Activated naive CD8-positive, alpha-beta T cell (primary cell): ENCODE data around the gene KLHL36.
A peak's percentile ranks its signal among the peaks of the same experiment; 100 is the strongest.
"Not testable (repeated sequence)": the region's sequence is repeated elsewhere in the genome, so short reads cannot be mapped to it uniquely, and the experiment has no call there.

Experiments
- H3K27ac Mint-ChIP-seq: one replicate; pipeline ENCODE4 v1.8.0; 2021; ENCODE audit warnings: mixed read lengths
- H3K27me3 Mint-ChIP-seq: one replicate; pipeline ENCODE4 v1.8.0; 2021; ENCODE audit warnings: mixed read lengths
- H3K36me3 Mint-ChIP-seq: one replicate; pipeline ENCODE4 v1.8.0; 2021; ENCODE audit warnings: mixed read lengths
- H3K4me1 Mint-ChIP-seq: one replicate; pipeline ENCODE4 v1.8.0; 2021; ENCODE audit warnings: low read depth, mixed read lengths
- H3K4me3 Mint-ChIP-seq: one replicate; pipeline ENCODE4 v1.8.0; 2021; ENCODE audit warnings: mild to moderate bottlenecking, mixed read lengths
- H3K9me3 Mint-ChIP-seq: one replicate; pipeline ENCODE4 v1.8.0; 2021; ENCODE audit warnings: low read depth, mixed read lengths

The KLHL36 gene

GRCh38 chr16:84611041-84611440, 37.3 kb upstream of the KLHL36 start:
- H3K36me3 Mint-ChIP-seq: peaks cover 20% of the 10 kb centered on the region
- H3K4me1 Mint-ChIP-seq: peaks cover 96% of the 10 kb centered on the region
- H3K4me3 Mint-ChIP-seq: peak overlapping the region; percentile 66
- peak overlapping the region; percentile 69 for H3K27ac Mint-ChIP-seq
- H3K27me3 Mint-ChIP-seq: no peaks in the 10 kb centered on the region
- H3K9me3 Mint-ChIP-seq: no peaks in the 10 kb centered on the region

DNA sequence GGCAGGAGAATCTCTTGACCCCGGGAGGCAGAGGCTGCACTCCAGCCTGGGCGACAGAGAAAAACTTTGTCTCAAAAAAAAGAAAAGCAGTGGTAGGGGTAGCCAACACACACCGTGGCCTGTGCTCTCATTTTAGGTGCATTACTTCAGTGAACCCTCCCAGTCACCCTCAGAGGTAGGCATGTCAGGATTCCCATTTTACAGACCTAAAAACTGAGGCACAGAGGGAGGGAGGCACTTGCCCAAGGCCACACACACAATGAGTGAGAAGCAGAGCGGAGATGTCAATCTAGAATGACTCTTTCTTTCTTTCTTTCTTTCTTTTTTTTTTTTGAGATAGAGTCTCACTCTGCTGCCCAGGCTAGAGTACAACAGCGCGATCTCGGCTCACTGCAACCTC, 35.6 kb upstream of the KLHL36 start:
- H3K27me3 Mint-ChIP-seq: no peaks in the 10 kb centered on the region
- H3K36me3 Mint-ChIP-seq: peaks cover 22% of the 10 kb centered on the region
- peak overlapping the region; percentile 77 for H3K27ac Mint-ChIP-seq
- no peaks in the 10 kb centered on the region for H3K9me3 Mint-ChIP-seq
- H3K4me1 Mint-ChIP-seq: peaks cover 85% of the 10 kb centered on the region
- H3K4me3 Mint-ChIP-seq: no peak overlapping the region

- Mint-ChIP-seq H3K4me3 (peak overlapping the region; percentile 98), H3K27ac (peak overlapping the region; percentile 77), H3K9me3 (no peaks in the 10 kb centered on the region), H3K4me1 (peaks cover 76% of the 10 kb centered on the region), H3K27me3 (no peaks in the 10 kb centered on the region), H3K36me3 (peaks cover 19% of the 10 kb centered on the region)
These were observed 34.8 kb upstream of the KLHL36 start for GRCh38 chr16:84613408-84614072.

GRCh38 chr16:84614073-84614459, 34.2 kb upstream of the KLHL36 start:
- H3K27me3 Mint-ChIP-seq: no peaks in the 10 kb centered on the region
- H3K4me1 Mint-ChIP-seq: peaks cover 73% of the 10 kb centered on the region
- peaks cover 19% of the 10 kb centered on the region for H3K36me3 Mint-ChIP-seq
- H3K4me3 Mint-ChIP-seq: peak overlapping the region; percentile 98
- H3K27ac Mint-ChIP-seq: peak overlapping the region; percentile 77
- no peaks in the 10 kb centered on the region for H3K9me3 Mint-ChIP-seq

DNA sequence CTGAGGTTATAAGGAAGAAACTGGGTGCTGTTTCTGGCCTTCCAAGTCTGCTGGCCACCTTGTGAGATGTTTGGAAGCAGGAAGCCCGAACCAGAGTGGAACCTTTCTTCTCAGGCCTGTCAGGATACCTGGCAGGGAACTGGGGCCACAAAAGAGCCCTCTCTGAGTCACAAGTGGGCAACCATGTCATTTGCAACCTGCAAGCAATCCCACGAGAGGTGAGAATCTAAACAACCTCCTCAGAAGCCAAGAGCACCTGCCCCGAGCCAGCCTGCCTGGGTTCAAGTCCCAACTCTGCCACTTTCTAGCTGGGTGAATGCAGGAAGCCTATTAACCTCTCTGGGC, 33.7 kb upstream of the KLHL36 start:
- peaks cover 67% of the 10 kb centered on the region for H3K4me1 Mint-ChIP-seq
- peak overlapping the region; percentile 98 for H3K4me3 Mint-ChIP-seq
- H3K27me3 Mint-ChIP-seq: no peaks in the 10 kb centered on the region
- H3K36me3 Mint-ChIP-seq: peaks cover 19% of the 10 kb centered on the region
- no peaks in the 10 kb centered on the region for H3K9me3 Mint-ChIP-seq
- H3K27ac Mint-ChIP-seq: peak overlapping the region; percentile 91

DNA sequence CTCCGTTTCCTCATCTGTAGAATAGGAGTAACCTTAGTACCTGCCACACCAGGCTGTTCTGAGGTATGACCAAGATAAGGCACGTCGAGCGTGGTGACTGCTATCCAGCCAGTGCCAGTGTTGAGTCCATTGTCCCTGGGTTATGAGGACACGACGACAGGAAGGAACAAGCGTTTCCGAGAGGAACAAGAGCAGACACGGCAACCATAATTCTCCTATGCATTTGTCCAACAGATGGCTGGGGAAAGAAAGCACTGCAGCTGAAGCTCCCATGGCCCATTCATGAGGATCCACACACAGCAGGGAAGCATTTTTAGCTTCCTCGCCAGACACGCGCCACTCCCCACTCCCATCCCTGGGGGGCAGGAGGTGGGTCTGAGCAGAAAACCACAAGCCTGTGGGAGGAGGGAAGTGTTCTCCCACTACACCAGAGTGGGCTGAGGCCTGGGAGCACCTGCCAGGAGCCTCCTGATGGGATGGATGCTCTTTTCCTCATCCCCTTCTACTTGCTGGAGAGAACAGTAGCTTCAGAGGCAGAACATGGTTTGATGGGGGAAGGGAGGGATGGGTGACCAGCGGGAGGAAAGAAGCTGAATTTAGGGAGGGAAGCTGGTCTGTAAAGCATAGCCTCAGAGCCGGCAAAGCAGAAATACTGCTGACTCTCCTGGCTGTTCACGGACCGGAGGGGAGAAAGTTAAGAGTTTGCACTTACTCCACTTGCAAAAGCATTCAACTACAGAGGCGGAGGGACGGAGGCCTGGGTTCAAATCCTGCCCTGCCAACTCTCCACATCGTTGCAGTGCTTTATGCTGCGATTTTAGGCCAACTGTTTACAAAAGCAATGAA, 33.1 kb upstream of the KLHL36 start:
- Mint-ChIP-seq H3K9me3 (no peaks in the 10 kb centered on the region), H3K4me1 (peaks cover 61% of the 10 kb centered on the region), H3K36me3 (peaks cover 19% of the 10 kb centered on the region), H3K27ac (peak overlapping the region; percentile 91), H3K27me3 (no peaks in the 10 kb centered on the region), H3K4me3 (peak overlapping the region; percentile 98)

GRCh38 chr16:84616515-84616914, 31.8 kb upstream of the KLHL36 start:
- Mint-ChIP-seq H3K4me3 (peak overlapping the region; percentile 98), H3K4me1 (peaks cover 48% of the 10 kb centered on the region), H3K27me3 (no peaks in the 10 kb centered on the region), H3K27ac (peak overlapping the region; percentile 92), H3K9me3 (no peaks in the 10 kb centered on the region), H3K36me3 (peaks cover 11% of the 10 kb centered on the region)

GRCh38 chr16:84617041-84617790, 31.1 kb upstream of the KLHL36 start:
- H3K27me3 Mint-ChIP-seq: no peaks in the 10 kb centered on the region

DNA sequence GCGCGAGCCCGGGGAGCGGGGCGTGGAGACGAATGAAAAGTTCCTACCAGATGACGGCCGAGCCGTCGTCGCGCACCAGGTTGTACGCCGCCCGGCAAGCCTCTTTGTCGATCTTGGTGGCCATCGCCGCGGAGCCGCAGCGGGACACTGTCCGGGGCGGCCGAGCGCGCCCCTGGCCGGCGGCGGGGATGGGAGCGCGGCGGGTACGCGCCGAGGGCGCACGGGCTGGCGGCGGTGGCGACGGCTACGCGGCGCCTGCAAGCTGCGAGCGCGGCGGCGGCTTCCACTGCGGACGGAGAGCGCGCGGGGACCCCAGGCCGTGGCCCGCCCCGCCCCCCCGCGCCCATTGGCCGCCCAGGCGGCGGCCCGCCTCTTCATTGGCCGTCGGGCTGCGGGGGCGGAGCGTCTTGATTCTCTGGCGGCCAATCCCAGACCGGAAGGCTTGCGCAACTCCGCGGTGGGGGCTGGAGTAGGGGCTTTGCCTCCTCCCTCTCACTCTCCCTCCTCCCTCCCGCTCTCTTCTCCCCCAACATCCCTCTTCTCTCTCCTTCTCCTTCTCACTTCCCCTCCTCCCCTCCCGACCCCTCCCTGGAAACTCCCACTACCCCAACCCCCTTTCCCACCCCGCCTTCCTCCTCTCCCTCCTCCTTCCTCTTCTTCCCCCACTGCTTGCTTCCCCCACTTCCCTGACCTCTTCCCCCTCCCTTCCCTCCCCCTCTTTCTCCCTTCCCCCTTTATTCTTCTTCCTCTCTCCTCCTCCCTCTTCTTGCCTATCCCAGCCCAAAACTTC, 30.3 kb upstream of the KLHL36 start, which contains the start of gene COTL1:
COTL1 (minus strand) TSS at position 288 of the 790 bp plus-strand sequence; CDS start at position 124, 164 bp downstream.
- Mint-ChIP-seq H3K4me3 (peak within 1 kb of the TSS; percentile 98), H3K36me3 (peaks cover 8% of the 10 kb centered on the region), H3K27ac (peak within 1 kb of the TSS; percentile 92), H3K9me3 (no peaks in the 10 kb centered on the region), H3K27me3 (no peaks in the 10 kb centered on the region), H3K4me1 (peaks cover 39% of the 10 kb centered on the region)

More at GRCh38 chr16:84617041-84617790, 31.1 kb upstream of the KLHL36 start:
- Mint-ChIP-seq H3K4me3 (peak overlapping the region; percentile 98), H3K27ac (peak overlapping the region; percentile 92), H3K4me1 (peaks cover 43% of the 10 kb centered on the region), H3K9me3 (no peaks in the 10 kb centered on the region), H3K36me3 (peaks cover 8% of the 10 kb centered on the region)

GRCh38 chr16:84618581-84619460, 29.5 kb upstream of the KLHL36 start:
- peaks cover 8% of the 10 kb centered on the region for H3K36me3 Mint-ChIP-seq
- no peaks in the 10 kb centered on the region for H3K9me3 Mint-ChIP-seq
- peak overlapping the region; percentile 59 for H3K4me3 Mint-ChIP-seq
- H3K4me1 Mint-ChIP-seq: peaks cover 31% of the 10 kb centered on the region
- peak overlapping the region; percentile 61 for H3K27ac Mint-ChIP-seq
- no peaks in the 10 kb centered on the region for H3K27me3 Mint-ChIP-seq

DNA sequence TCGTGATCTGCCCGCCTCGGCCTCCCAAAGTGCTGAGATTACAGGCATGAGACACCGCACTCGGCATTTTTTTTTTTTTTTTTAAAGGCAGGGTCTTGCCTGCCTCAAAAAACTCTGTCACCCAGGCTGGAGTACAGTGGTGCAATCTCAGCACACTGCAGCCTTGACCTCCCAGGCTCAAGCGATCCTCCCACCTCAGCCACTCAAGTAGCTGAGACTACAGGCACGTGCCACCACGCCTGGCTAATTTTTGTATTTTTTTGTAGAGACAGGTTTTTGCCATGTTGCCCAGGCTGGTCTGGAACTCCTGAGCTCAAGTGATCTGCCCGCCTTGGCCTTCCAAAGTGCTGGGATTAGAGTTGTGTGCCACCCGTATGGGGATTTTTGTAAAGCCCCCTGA, 27.4 kb upstream of the KLHL36 start:
- not testable (repeated sequence) for H3K27ac Mint-ChIP-seq

DNA sequence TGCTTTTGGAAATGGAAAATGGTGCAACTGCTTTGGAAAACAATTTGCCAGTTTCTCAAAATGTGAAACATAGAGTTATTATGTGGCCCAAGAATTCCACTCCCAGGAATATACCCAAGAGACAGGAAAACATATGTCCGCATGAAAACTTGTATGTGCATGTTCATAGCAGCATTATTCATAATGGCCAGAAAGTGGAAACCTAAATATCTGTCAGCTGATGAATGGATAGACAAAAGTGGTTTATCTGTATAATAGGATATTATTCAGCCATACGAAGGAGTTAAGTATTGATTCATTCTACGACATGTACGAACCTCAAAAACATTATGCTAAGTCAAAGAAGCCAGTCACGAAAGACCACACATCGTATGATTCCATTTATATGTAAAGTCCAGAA, 22.8 kb upstream of the KLHL36 start:
- H3K27ac Mint-ChIP-seq: no peak overlapping the region
- no peaks in the 10 kb centered on the region for H3K36me3 Mint-ChIP-seq
- H3K4me3 Mint-ChIP-seq: no peak overlapping the region
- H3K9me3 Mint-ChIP-seq: no peaks in the 10 kb centered on the region
- H3K27me3 Mint-ChIP-seq: no peaks in the 10 kb centered on the region
- peaks cover 13% of the 10 kb centered on the region for H3K4me1 Mint-ChIP-seq

More for the DNA sequence above, 27.4 kb upstream of the KLHL36 start:
- H3K27me3 Mint-ChIP-seq, H3K4me3 Mint-ChIP-seq, H3K36me3 Mint-ChIP-seq, H3K9me3 Mint-ChIP-seq: not testable (repeated sequence)
- peaks cover 10% of the 10 kb centered on the region for H3K4me1 Mint-ChIP-seq

GRCh38 chr16:84628226-84628731, 20.0 kb upstream of the KLHL36 start:
- no peak overlapping the region for H3K27ac Mint-ChIP-seq
- H3K36me3 Mint-ChIP-seq: no peaks in the 10 kb centered on the region
- H3K9me3 Mint-ChIP-seq: no peaks in the 10 kb centered on the region
- no peak overlapping the region for H3K4me3 Mint-ChIP-seq
- H3K27me3 Mint-ChIP-seq: no peaks in the 10 kb centered on the region
- peaks cover 31% of the 10 kb centered on the region for H3K4me1 Mint-ChIP-seq
